Measurements from ENCODE around the gene ISOC2. TPM values are rescaled to one million over a fixed set of nuclear protein-coding genes. Genes with fewer than 3 reads are reported as not detected.
A peak's percentile ranks its signal among the peaks of the same experiment; 100 is the strongest.

ISOC2 gene
- total RNA-seq, 1 experiment from 2014 or later: 251 TPM

DNA sequence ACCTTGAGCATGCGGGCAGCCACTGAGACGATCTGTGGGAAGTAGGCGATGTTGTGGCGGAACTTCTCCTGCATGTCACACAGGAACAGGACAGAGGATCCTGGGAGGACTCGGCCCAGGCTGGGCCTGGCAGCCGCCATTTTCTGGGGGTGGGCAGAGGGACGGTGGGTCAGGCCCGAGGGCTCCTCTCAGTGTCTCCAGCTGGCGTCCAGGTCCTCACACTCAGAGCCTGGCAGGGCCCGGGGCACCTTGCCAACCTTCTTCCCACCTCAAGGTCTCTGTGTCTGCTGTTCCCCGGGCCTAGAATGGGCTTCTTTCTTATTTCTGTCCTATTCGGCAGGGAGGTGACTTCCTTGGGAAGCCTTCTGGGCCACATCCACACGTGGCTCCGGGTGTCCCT lies 5.1 kb downstream of the ISOC2 start:
- H3K4me3 ChIP-seq (ENCODE audit: low read length): no peak overlapping the region
- ChIA-PET CTCF (no interaction called here), POLR2A (ENCODE audit: unreplicated experiment) (no interaction called here)
- H2AFZ ChIP-seq (ENCODE audit: low read length): no peak overlapping the region
- no peak overlapping the region for H3K4me2 ChIP-seq (ENCODE audit: low read length)
- peaks cover 8% of the 10 kb centered on the region for H3K4me1 ChIP-seq (ENCODE audit: insufficient read depth, low read length)
- H3K9me3 ChIP-seq (ENCODE audit: low read length): no peaks in the 10 kb centered on the region
- peaks cover 6% of the 10 kb centered on the region; the same call in 1 of the 2 replicates for H4K20me1 ChIP-seq (ENCODE audit: low read length)
- peaks cover 27% of the 10 kb centered on the region for H3K79me2 ChIP-seq (ENCODE audit: low read length)
- ATAC-seq: no peak
- peaks cover 12% of the 10 kb centered on the region; the same call in 1 of the 2 replicates for H3K36me3 ChIP-seq (ENCODE audit: low read depth, low read length)
- H3K9ac ChIP-seq (ENCODE audit: low read length): no peak overlapping the region
- no peak for DNase-seq
- intact Hi-C loops (cut with micrococcal nuclease): no loop called here
- peaks cover 9% of the 10 kb centered on the region for H3K27me3 ChIP-seq (ENCODE audit: low read length)
- H3F3A ChIP-seq (ENCODE audit: low read length, unreplicated experiment): no peaks in the 10 kb centered on the region
- no peaks in the 10 kb centered on the region for H3K9me2 ChIP-seq (replicated peaks; ENCODE audit: low read length)
- TF ChIP-seq, protein P1, sequence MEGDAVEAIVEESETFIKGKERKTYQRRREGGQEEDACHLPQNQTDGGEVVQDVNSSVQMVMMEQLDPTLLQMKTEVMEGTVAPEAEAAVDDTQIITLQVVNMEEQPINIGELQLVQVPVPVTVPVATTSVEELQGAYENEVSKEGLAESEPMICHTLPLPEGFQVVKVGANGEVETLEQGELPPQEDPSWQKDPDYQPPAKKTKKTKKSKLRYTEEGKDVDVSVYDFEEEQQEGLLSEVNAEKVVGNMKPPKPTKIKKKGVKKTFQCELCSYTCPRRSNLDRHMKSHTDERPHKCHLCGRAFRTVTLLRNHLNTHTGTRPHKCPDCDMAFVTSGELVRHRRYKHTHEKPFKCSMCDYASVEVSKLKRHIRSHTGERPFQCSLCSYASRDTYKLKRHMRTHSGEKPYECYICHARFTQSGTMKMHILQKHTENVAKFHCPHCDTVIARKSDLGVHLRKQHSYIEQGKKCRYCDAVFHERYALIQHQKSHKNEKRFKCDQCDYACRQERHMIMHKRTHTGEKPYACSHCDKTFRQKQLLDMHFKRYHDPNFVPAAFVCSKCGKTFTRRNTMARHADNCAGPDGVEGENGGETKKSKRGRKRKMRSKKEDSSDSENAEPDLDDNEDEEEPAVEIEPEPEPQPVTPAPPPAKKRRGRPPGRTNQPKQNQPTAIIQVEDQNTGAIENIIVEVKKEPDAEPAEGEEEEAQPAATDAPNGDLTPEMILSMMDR (conservative IDR thresholded peaks at IDR 0.05; ENCODE audit: low read depth, low read length): no peak
- TF ChIP-seq EZH2phosphoT487 (IDR thresholded peaks at IDR 0.05; ENCODE audit: borderline replicate concordance, low read length) (no peak), EZH2 (IDR thresholded peaks at IDR 0.05; ENCODE audit: low read length, unreplicated experiment) (no peak)
- BruUV-seq (replicated peaks): no TSS peak
- no peak overlapping the region for H3K27ac ChIP-seq (ENCODE audit: low read length)

DNA sequence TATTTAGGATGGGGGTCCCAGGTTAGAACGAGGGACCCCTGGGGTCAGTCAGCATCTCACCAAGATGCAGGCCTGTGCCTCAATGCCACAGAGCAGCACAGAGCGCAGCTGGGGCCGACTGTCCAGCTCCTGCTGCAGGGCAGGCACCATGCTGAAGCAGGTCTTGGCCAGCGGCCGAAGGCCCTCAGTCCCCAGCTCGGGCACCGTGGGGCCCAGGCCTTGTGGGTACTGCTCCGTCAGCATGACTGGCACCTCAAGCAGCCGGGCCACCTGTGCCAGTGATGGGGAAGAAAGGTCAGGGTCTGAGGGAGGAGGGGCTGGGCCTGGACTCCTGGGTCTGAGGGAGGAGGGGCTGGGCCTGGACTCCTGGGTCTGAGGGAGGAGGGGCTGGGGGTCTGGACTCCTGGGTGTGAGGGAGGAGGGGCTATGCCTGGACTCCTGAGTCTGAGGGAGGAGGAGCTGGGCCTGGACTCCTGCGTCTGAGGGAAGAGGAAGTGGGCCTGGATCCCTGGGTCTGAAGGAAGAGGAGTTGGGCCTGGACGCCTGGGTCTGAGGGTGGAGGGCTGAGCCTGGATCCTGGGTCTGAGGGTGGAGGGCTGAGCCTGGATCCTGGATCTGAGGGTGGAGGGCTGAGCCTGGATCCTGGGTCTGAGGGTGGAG lies 5.7 kb downstream of the ISOC2 start:
- no peak overlapping the region for H2AFZ ChIP-seq (ENCODE audit: low read length)
- intact Hi-C loops (cut with micrococcal nuclease): no loop called here
- peaks cover 5% of the 10 kb centered on the region; the same call in 1 of the 2 replicates for H4K20me1 ChIP-seq (ENCODE audit: low read length)
- peaks cover 12% of the 10 kb centered on the region; the same call in 1 of the 2 replicates for H3K36me3 ChIP-seq (ENCODE audit: low read depth, low read length)
- H3K27ac ChIP-seq (ENCODE audit: low read length): no peak overlapping the region
- TF ChIP-seq EZH2phosphoT487 (IDR thresholded peaks at IDR 0.05; ENCODE audit: borderline replicate concordance, low read length) (no peak), EZH2 (IDR thresholded peaks at IDR 0.05; ENCODE audit: low read length, unreplicated experiment) (no peak)
- TF ChIP-seq, protein P1 (conservative IDR thresholded peaks at IDR 0.05; ENCODE audit: low read depth, low read length): no peak
- no peak overlapping the region for H3K4me3 ChIP-seq (ENCODE audit: low read length)
- DNase-seq (no peak), ATAC-seq (no peak)
- H3K9me3 ChIP-seq (ENCODE audit: low read length): no peaks in the 10 kb centered on the region
- ChIA-PET POLR2A (ENCODE audit: unreplicated experiment) (no interaction called here), CTCF (no interaction called here)
- H3K27me3 ChIP-seq (ENCODE audit: low read length): peaks cover 13% of the 10 kb centered on the region
- no peak overlapping the region for H3K4me2 ChIP-seq (ENCODE audit: low read length)
- no peaks in the 10 kb centered on the region for H3F3A ChIP-seq (ENCODE audit: low read length, unreplicated experiment)
- peaks cover 20% of the 10 kb centered on the region for H3K79me2 ChIP-seq (ENCODE audit: low read length)
- peaks cover 5% of the 10 kb centered on the region for H3K4me1 ChIP-seq (ENCODE audit: insufficient read depth, low read length)
- no TSS peak for BruUV-seq (replicated peaks)
- no peak overlapping the region for H3K9ac ChIP-seq (ENCODE audit: low read length)
- H3K9me2 ChIP-seq (replicated peaks; ENCODE audit: low read length): no peaks in the 10 kb centered on the region

DNA sequence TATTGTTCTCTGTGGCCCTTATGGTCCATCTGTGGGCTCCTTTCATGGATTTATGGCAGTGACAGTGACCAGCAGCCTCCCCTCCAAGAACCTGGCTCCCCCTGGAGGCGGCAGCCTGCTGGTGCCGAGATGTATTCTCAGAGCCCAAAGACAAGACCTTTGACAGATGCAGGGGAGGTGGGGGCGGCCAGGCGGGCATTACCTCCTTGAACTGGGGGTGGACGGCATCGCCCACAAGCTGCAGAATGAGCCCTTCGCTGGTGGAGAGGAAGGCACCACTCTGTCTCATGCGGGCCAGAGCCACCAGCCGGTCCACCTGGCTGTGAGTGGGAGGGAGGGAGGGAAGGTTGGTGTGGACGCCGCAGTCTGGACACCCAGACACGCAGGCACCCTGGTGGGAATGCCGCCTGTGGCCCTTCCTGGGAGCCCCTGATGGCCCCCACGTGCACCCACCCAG lies 6.6 kb downstream of the ISOC2 start:
- CTCF ChIA-PET: no interaction called here

More for the DNA sequence above, 6.6 kb downstream of the ISOC2 start:
- DNase-seq: peak; percentile 68
- ATAC-seq: peak; percentile 53
- Histone ChIP-seq H2AFZ (ENCODE audit: low read length) (no peak overlapping the region), H3K4me1 (ENCODE audit: insufficient read depth, low read length) (no peaks in the 10 kb centered on the region), H3K9me2 (replicated peaks; ENCODE audit: low read length) (no peaks in the 10 kb centered on the region), H3K27ac (ENCODE audit: low read length) (no peak overlapping the region), H3K9me3 (ENCODE audit: low read length) (no peaks in the 10 kb centered on the region), H3K4me2 (ENCODE audit: low read length) (no peak overlapping the region), H3K27me3 (ENCODE audit: low read length) (peaks cover 17% of the 10 kb centered on the region), H3K79me2 (ENCODE audit: low read length) (peaks cover 11% of the 10 kb centered on the region), H4K20me1 (ENCODE audit: low read length) (no peaks in the 10 kb centered on the region), H3K4me3 (ENCODE audit: low read length) (no peak overlapping the region), H3K36me3 (ENCODE audit: low read depth, low read length) (peaks cover 12% of the 10 kb centered on the region; the same call in 1 of the 2 replicates), H3F3A (ENCODE audit: low read length, unreplicated experiment) (no peaks in the 10 kb centered on the region), H3K9ac (ENCODE audit: low read length) (no peak overlapping the region)
- POLR2A ChIA-PET (ENCODE audit: unreplicated experiment): no interaction called here
- BruUV-seq (replicated peaks): no TSS peak
- intact Hi-C loops (cut with micrococcal nuclease): no loop called here
- TF ChIP-seq, protein P1 (conservative IDR thresholded peaks at IDR 0.05; ENCODE audit: low read depth, low read length): peak; percentile 88
- no peak for TF ChIP-seq EZH2phosphoT487 (IDR thresholded peaks at IDR 0.05; ENCODE audit: borderline replicate concordance, low read length)
- TF ChIP-seq EZH2 (IDR thresholded peaks at IDR 0.05; ENCODE audit: low read length, unreplicated experiment): no peak

Data from PC-3 (cell line).